Neural progenitor cell (in vitro differentiated cells): ENCODE results near the gene FHDC1.

Source experiments
- EZH2 ChIP-seq: fragments of 200-600 bp; sonication (generic); IDR thresholded peaks from 2 replicates; pipeline ENCODE4 v1.6.1; 2017; ENCODE audit warnings: antibody characterized with exemption, mild to moderate bottlenecking, moderate library complexity
- EZH2phosphoT487 ChIP-seq: fragments of 200-600 bp; sonication (generic); IDR thresholded peaks from 2 replicates; pipeline ENCODE4 v1.6.1; 2017; ENCODE audit warnings: antibody characterized with exemption
- TF ChIP-seq, protein P1 (sequence below): fragments of 200-600 bp; sonication (generic); IDR thresholded peaks from 2 replicates; pipeline ENCODE4 v1.5.1; 2017; ENCODE audit warnings: antibody characterized with exemption, mild to moderate bottlenecking

DNA sequence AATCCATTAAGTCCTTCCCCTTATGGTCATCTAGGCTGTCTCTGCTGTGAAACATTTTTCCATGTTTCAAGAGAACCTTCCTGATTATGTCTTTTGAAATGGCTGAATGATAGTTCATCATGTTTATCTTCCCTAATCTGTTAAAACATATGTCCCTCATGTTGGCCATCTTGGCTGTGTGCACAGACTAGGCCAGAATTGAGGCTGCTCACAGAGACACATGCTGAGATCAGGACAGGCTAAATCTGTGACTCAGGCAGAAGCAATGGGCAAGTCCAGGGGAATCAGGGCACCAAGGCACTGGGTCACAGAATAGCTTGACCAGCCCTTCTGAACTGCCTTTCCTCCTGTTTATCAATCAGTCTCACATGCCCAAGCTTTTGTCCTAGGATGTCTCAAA lies 78.3 kb downstream of the FHDC1 start:
- TF ChIP-seq EZH2 (no peak), EZH2phosphoT487 (no peak)
- TF ChIP-seq, protein P1, sequence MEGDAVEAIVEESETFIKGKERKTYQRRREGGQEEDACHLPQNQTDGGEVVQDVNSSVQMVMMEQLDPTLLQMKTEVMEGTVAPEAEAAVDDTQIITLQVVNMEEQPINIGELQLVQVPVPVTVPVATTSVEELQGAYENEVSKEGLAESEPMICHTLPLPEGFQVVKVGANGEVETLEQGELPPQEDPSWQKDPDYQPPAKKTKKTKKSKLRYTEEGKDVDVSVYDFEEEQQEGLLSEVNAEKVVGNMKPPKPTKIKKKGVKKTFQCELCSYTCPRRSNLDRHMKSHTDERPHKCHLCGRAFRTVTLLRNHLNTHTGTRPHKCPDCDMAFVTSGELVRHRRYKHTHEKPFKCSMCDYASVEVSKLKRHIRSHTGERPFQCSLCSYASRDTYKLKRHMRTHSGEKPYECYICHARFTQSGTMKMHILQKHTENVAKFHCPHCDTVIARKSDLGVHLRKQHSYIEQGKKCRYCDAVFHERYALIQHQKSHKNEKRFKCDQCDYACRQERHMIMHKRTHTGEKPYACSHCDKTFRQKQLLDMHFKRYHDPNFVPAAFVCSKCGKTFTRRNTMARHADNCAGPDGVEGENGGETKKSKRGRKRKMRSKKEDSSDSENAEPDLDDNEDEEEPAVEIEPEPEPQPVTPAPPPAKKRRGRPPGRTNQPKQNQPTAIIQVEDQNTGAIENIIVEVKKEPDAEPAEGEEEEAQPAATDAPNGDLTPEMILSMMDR: no peak
